Astrocyte of the cerebellum (primary cell): ENCODE data around the gene DDX1.

ENCODE experiments used
- DNase-seq: peaks from one replicate; pipeline ENCODE4 v3.0.0-alpha.2; 2011; ENCODE audit warnings: low read depth
- H3K4me3 ChIP-seq: 2 replicates; pipeline ENCODE4 v1.5.1; 2011; ENCODE audit warnings: mild to moderate bottlenecking, low read depth, low read length, moderate library complexity
- in situ Hi-C: cut with HindIII; loops from 2 replicates; pipeline ENCODE4 v1.10.0; 2017; ENCODE audit warnings: low sequenced_read_pairs
- TF ChIP-seq, protein P1 (sequence below): IDR thresholded peaks from 2 replicates; pipeline ENCODE4 v1.5.1; 2012; ENCODE audit warnings: low read length, low read depth, moderate library complexity, mild to moderate bottlenecking; ENCODE audit errors: missing control alignments

DDX1 gene

GRCh38 chr2:15593327-15593705 lies 1.6 kb downstream of the DDX1 start:
- in situ Hi-C loops = no loop called here
- no peak for DNase-seq
- no peak overlapping the region for H3K4me3 ChIP-seq
- TF ChIP-seq, protein P1, sequence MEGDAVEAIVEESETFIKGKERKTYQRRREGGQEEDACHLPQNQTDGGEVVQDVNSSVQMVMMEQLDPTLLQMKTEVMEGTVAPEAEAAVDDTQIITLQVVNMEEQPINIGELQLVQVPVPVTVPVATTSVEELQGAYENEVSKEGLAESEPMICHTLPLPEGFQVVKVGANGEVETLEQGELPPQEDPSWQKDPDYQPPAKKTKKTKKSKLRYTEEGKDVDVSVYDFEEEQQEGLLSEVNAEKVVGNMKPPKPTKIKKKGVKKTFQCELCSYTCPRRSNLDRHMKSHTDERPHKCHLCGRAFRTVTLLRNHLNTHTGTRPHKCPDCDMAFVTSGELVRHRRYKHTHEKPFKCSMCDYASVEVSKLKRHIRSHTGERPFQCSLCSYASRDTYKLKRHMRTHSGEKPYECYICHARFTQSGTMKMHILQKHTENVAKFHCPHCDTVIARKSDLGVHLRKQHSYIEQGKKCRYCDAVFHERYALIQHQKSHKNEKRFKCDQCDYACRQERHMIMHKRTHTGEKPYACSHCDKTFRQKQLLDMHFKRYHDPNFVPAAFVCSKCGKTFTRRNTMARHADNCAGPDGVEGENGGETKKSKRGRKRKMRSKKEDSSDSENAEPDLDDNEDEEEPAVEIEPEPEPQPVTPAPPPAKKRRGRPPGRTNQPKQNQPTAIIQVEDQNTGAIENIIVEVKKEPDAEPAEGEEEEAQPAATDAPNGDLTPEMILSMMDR = no peak

DNA sequence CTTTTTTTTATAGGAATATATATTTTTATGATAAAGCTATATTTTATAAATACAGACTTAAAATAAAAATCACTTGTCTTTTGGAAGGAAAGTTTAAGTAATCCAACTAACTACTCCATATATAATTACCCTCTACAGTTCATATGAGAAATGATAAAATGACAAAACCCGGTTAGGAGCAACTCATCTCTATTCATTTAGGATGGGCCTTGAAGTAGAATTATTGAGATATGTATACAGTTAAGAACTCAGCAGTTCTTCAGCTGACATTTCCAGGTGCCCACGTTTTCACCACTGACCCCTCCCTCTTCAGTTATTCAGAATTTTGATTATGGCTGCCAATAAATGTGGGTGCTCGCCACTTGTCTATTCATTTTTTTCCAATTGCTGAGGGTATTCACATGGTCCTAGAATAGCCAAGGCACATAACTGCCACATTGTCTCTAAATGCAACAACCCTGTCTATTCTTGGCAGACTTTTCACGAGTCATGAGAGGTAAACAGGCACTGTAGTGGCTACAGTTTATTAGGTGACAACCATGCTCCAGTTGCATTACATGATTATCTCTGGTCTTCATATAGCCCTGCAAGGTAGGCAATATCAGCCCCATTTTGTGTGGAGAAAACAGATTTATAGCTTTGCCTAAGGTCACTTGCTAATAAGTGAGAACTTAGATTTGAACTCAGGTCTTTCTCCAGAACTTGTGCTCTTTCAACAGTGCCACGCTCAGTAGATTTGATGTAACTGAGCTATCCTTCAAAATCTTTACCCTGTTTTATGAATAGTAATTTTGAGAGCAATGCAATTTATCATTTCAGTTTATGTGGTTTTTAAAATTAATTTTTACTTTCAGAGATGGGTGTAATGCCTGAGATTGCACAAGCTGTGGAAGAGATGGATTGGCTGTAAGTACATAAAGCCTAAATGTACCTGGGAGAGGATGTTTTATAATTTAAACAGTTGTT lies 2.9 kb downstream of the DDX1 start:
- no peak for DNase-seq
- TF ChIP-seq, protein P1 = no peak
- in situ Hi-C loops = no loop called here
- H3K4me3 ChIP-seq = no peak overlapping the region

- in situ Hi-C loops = no loop called here
- no peak overlapping the region for H3K4me3 ChIP-seq
- TF ChIP-seq, protein P1 = no peak
- DNase-seq = no peak
These were observed 3.8 kb downstream of the DDX1 start for GRCh38 chr2:15595342-15595905.

DNA sequence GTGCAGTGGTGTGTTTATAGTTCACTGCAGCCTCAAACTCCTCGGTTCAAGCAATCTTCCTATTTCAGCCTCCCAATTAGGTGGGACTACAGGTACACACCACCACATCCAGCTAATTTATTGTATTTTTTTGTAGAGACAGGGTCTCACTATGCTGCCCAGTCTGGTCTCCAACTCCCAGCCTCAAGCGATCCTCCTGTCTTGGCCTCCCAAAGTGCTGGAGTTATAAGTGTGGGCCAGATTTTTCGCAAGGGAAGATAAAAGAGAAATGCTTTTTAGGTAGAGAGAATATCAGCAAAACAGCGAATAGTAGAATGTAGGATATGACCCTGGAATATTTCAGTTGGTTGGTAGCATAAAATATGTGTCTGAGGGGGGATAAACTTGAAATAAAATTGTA lies 4.3 kb downstream of the DDX1 start:
- no peak overlapping the region for H3K4me3 ChIP-seq
- TF ChIP-seq, protein P1 = no peak
- no peak for DNase-seq
- in situ Hi-C loops = no loop called here

GRCh38 chr2:15596350-15596749 lies 4.7 kb downstream of the DDX1 start:
- no peak for DNase-seq
- no peak overlapping the region for H3K4me3 ChIP-seq
- TF ChIP-seq, protein P1 = no peak
- in situ Hi-C loops = no loop called here

GRCh38 chr2:15596968-15597367 lies 5.3 kb downstream of the DDX1 start:
- no peak overlapping the region for H3K4me3 ChIP-seq
- in situ Hi-C loops = no loop called here
- DNase-seq = no peak
- TF ChIP-seq, protein P1 = no peak
